ENCODE data around the gene GADD45G. TPM values are rescaled to one million over a fixed set of nuclear protein-coding genes. Genes with fewer than 3 reads are reported as not detected.

Gene GADD45G
- total RNA-seq, 2 experiments from 2014 or later: 3.7 to 5.0 TPM

DNA sequence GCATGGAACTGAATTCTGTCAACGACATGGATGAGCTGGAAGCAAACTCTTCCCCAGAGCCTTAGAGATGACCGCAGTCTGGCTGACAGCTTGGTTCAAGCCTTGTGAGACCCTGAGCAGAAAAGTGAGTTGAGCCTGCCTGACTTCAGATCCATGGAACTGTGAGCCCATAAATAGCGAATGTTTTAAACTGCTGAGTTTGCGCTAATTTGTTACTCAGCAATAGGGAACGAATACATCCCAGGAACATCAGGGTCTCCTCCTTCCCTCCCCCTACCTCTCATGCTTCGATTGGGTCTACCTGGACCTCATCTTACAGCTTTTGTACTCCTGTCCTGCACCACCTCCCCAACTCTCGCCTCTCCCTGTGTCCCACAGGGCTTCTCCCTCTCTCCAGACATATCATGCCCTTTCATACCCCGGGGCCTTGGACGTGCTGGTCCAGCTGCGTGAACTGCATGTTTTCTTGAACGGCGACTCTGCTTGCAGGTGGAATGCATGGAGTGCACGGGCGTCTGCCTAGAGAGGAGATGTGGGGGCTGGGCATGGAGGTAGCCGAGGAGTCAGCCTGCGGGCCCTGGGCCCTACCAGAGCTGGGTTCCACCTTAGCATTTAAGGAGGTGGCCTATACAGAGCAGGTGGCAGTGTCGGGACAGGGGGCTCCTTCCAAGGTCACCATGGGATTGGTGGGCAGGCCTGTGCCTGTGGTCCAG is 7.9 kb downstream of the GADD45G start:
- Mint-ChIP-seq H3K9me3 (no peaks in the 10 kb centered on the region), H3K27me3 (peaks cover 1% of the 10 kb centered on the region), H3K36me3 (ENCODE audit: low read depth) (no peaks in the 10 kb centered on the region), H3K4me1 (ENCODE audit: low read depth) (peaks cover 4% of the 10 kb centered on the region), H3K4me3 (no peak overlapping the region), H3K27ac (no peak overlapping the region)
- CTCF ChIA-PET: interaction anchor here (0.7 to 3.7 kb wide), 5 partner anchors 9 to 15 kb away, joined by 3 to 14 read pairs (median 5); no protein-coding TSS in a partner anchor
- no peak for ATAC-seq
- no peak for TF ChIP-seq CTCF (IDR thresholded peaks at IDR 0.05)
- POLR2A ChIA-PET: interaction anchor here (0.6 kb wide), 1 partner anchor 356 kb away, joined by 5 read pairs; no protein-coding TSS in a partner anchor
- intact Hi-C loops (cut with micrococcal nuclease): no loop called here
- no peak for DNase-seq

- intact Hi-C loops (cut with micrococcal nuclease): no loop called here
Observed at GRCh38 chr9:89613912-89614892, 9.4 kb downstream of the GADD45G start.

DNA sequence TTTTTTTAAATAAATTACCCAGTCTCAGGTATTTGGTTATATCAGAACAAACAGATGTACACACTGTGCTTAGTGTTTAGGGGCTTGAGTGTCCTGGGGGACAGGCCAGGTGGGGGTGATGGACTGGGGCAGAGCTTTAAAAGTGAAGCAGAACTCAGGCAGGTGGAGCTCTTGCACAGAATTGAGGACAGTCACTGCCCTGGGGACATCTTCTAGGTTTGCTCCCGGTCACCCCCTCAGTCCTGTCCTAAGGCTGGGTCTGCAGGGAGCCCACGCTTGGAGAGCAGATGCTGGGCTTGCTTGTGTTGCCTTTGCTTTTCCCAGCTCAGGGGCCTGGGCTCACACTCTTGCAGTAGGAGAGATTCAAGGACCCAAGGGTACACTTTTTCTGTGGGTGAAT is 10.8 kb downstream of the GADD45G start:
- TF ChIP-seq CTCF (IDR thresholded peaks at IDR 0.05): no peak
- DNase-seq: no peak
- ATAC-seq: no peak
- H3K4me3 Mint-ChIP-seq: no peak overlapping the region
- no peak overlapping the region for H3K27ac Mint-ChIP-seq
- intact Hi-C loops (cut with micrococcal nuclease): no loop called here
- peaks cover 4% of the 10 kb centered on the region for H3K4me1 Mint-ChIP-seq (ENCODE audit: low read depth)
- POLR2A ChIA-PET: interaction anchor here (1.2 kb wide), 1 partner anchor 11 kb away, joined by 4 read pairs; no protein-coding TSS in a partner anchor
- H3K9me3 Mint-ChIP-seq: no peaks in the 10 kb centered on the region
- CTCF ChIA-PET: interaction anchor here (1.1 to 2.6 kb wide), 2 partner anchors 14 to 17 kb away, joined by 3 to 12 read pairs; no protein-coding TSS in a partner anchor
- no peaks in the 10 kb centered on the region for H3K27me3 Mint-ChIP-seq
- H3K36me3 Mint-ChIP-seq (ENCODE audit: low read depth): no peaks in the 10 kb centered on the region

More at GRCh38 chr9:89613912-89614892, 9.4 kb downstream of the GADD45G start:
- H3K27me3 Mint-ChIP-seq: peaks cover 1% of the 10 kb centered on the region
- H3K4me3 Mint-ChIP-seq: no peak overlapping the region
- POLR2A ChIA-PET: interaction anchor here (0.5 to 0.7 kb wide), 2 partner anchors 23 to 128 kb away, joined by 3 to 4 read pairs; no protein-coding TSS in a partner anchor
- no peak for TF ChIP-seq CTCF (IDR thresholded peaks at IDR 0.05)
- H3K9me3 Mint-ChIP-seq: no peaks in the 10 kb centered on the region
- peak; percentile 37 for ATAC-seq
- peaks cover 4% of the 10 kb centered on the region for H3K4me1 Mint-ChIP-seq (ENCODE audit: low read depth)
- H3K36me3 Mint-ChIP-seq (ENCODE audit: low read depth): no peaks in the 10 kb centered on the region
- CTCF ChIA-PET: interaction anchor here (0.6 to 2.6 kb wide), 4 partner anchors 11 to 236 kb away, joined by 3 to 12 read pairs (median 6); no protein-coding TSS in a partner anchor
- no peak overlapping the region for H3K27ac Mint-ChIP-seq
- DNase-seq: no peak

- POLR2A ChIA-PET: interaction anchor here (1.2 kb wide), 1 partner anchor 11 kb away, joined by 4 read pairs; no protein-coding TSS in a partner anchor
- intact Hi-C loops (cut with micrococcal nuclease): no loop called here
- H3K9me3 Mint-ChIP-seq: no peaks in the 10 kb centered on the region
- no peak for TF ChIP-seq CTCF (IDR thresholded peaks at IDR 0.05)
- H3K36me3 Mint-ChIP-seq (ENCODE audit: low read depth): no peaks in the 10 kb centered on the region
- no peak overlapping the region for H3K4me3 Mint-ChIP-seq
- peaks cover 4% of the 10 kb centered on the region for H3K4me1 Mint-ChIP-seq (ENCODE audit: low read depth)
- DNase-seq (no peak), ATAC-seq (no peak)
- CTCF ChIA-PET: interaction anchor here (1.4 kb wide), 1 partner anchor 23 kb away, joined by 5 read pairs; no protein-coding TSS in a partner anchor
- no peaks in the 10 kb centered on the region for H3K27me3 Mint-ChIP-seq
- no peak overlapping the region for H3K27ac Mint-ChIP-seq
Observed at GRCh38 chr9:89616411-89616810, 11.6 kb downstream of the GADD45G start.

Data from activated CD8-positive, alpha-beta T cell treated with anti-CD3 and anti-CD28 coated beads for 36 hours (primary cell).